GM19043 (cell line): ENCODE results near the gene RAE1.

Experiments used
- ATAC-seq: cut with Tn5 transposase; IDR thresholded peaks from one replicate; pipeline ENCODE4 v1.9.1; 2021; ENCODE audit warnings: low read depth; ENCODE audit not compliant: unreplicated experiment

Gene RAE1, protein sequence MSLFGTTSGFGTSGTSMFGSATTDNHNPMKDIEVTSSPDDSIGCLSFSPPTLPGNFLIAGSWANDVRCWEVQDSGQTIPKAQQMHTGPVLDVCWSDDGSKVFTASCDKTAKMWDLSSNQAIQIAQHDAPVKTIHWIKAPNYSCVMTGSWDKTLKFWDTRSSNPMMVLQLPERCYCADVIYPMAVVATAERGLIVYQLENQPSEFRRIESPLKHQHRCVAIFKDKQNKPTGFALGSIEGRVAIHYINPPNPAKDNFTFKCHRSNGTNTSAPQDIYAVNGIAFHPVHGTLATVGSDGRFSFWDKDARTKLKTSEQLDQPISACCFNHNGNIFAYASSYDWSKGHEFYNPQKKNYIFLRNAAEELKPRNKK

DNA sequence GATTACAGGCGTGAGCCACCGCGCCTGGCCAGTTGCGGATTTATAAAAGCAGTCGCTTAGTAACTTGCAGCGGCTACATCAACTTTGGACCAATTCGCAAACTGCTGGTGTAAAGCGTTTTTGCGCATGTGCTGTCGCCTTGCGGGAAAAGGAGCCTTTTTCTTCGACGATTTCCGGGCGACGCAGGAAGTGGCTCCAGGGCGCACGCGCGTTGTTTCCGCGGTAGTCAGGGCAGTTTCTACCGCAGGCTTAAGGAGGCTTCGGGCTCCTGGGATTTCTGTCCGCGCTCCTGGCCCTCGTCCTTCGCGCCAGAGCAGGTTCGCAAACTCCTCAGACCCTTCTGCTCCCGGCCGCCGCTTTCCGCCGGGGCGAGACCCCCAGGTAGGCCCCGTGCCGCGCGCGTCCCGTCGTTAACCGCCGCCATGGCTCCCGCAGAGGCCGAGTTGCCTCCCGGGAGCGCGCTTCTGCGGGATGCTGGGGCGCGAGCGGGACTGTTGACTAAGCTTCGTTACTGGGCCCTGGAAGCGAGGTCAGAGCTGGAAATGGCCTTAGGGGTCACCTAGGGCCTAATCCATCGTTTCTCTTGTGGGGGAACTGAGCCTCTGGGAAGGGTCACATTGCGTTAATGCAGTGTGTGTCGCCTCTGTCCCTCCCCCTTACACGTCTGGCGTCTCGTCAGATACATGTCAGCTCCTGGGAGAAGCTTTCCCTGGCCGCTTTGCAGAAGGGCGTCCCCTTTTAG lies at the start of gene RAE1:
Gene RAE1, plus strand, starts transcription at position 214 of the 742 bp plus-strand sequence. CDS start 2,784 bp downstream, outside the sequence.
- peak; percentile 67 for ATAC-seq

GRCh38 chr20:57306747-57307146 lies 44.3 kb upstream of the RAE1 start:
- ATAC-seq, result no peak

- no peak for ATAC-seq
Measured at GRCh38 chr20:57308451-57309271, 42.4 kb upstream of the RAE1 start.

DNA sequence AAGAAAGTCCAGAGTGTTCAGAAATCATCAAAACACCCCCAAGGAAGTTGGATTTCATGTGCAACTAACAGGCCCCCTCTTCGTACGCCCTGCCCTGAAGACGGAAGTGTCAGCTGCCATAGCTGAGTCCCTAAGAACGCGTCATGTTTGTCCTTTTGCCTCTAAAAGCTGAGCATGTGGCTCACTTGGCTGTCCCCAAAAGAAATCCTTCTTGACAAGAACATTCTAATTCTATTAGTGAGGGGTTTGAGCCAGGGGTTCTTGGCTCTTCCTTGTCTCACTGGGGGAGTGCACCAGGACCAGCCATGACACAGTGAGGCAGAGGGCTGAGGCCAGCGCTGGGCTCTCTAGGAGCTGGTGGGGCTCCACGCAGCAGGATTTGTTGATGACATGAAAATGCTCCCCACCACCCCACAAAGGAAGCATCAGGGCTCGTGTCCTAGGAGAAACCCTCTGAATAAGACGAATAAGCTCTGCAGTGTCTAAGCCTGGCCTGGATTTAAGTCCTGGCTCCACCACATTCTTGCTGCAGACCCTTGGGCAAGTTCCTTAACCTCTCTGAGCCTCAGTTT lies 41.4 kb upstream of the RAE1 start:
- ATAC-seq, result no peak

GRCh38 chr20:57310821-57311514 lies 40.1 kb upstream of the RAE1 start:
- ATAC-seq, result no peak

- ATAC-seq, result no peak
Measured at GRCh38 chr20:57312138-57312537, 38.9 kb upstream of the RAE1 start.

DNA sequence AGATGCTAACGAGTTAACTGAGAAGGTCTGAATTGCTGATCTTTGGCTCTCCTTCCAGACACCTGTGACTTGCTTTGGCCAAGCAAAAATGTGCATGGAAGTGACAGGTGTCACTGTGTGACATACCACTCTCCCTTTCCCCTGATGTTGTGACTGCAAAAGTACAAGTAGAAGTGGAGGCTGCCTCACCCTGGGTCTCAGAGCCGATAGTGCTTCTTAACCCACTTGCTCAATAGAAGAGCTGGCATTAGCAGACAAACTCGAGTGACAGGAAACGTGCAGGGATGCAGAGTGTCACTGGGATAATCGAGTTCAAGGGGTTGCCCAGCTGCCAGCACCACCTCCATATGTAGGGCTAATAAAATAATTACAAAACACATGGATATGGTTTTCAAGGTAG lies 37.8 kb upstream of the RAE1 start:
- ATAC-seq, result no peak

GRCh38 chr20:57313951-57314350 lies 37.1 kb upstream of the RAE1 start:
- ATAC-seq, result no peak

DNA sequence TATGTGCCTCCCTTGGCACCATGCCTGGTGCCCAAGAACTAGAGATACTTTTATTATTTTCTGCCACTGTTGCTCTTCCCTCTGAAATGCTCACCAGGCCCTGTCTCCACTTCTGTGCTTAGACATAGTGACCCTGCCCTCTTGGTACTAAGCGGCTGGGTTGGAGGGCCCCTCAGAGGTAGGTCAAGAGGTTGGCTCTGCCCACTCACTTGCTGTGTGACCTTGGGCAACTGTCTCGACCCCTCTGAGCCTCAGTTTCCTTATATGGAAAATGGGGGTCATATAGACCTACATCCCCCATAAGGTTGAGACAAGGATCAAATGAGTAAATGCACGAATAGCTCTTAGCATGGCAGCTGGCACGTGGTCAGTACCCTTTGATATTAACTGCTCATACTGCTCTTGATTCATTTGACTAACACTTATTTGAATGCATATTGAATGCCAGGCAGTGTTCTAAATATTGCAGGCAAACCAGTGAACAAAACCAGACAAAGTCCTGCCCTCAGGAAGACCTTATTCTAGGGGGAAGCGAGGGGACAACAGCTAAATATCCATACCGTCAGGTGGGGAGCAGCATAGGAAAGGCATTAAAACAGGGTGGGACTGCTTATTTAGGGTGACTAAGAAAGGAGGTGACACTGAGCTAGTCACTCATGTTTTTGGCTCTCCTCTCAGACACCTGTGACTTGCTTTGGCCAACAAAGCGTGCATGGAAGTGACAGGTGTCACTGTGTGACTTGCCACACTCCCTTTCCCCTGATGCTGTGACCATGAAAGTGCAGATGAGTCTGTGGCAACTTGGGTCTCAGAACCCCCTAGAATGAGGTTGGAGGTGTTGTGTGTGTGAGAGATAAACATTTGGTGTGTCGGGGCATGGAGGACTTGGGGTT lies 35.7 kb upstream of the RAE1 start:
- ATAC-seq, result no peak

- no peak for ATAC-seq
Measured at GRCh38 chr20:57315976-57316480, 35.0 kb upstream of the RAE1 start.

GRCh38 chr20:57316795-57317201 lies 34.3 kb upstream of the RAE1 start:
- no peak for ATAC-seq

- no peak for ATAC-seq
Measured at GRCh38 chr20:57317316-57317788, 33.7 kb upstream of the RAE1 start.

DNA sequence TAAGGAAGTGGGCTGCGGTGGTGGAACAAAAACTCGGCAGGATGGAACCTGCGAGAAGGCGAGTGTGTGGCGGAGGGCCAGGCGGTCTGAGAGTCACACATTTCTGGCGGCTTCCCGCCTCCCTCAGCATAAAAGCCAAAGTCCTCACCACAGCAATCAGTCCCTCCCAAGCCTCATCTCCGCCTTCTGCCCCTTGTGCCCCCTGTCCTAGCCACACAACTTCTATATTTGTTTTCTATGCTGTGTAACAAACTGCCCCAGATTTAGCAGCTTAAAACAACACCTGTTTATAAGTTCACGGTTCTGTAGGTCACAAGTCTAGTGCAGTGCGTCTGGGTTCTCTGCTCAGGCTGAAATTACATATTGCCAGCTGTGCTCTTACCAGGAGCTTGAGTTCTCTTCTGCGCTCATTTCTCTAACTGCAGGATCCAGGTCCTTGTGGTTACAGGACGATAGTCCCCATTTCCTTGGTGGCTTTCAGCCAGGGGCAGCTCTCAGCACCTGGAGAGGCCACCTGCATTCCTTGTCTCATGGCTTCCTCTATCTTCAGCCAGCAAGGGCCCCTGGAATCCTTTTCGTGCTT lies 33.2 kb upstream of the RAE1 start:
- no peak for ATAC-seq

GRCh38 chr20:57319584-57319983 lies 31.5 kb upstream of the RAE1 start:
- no peak for ATAC-seq

DNA sequence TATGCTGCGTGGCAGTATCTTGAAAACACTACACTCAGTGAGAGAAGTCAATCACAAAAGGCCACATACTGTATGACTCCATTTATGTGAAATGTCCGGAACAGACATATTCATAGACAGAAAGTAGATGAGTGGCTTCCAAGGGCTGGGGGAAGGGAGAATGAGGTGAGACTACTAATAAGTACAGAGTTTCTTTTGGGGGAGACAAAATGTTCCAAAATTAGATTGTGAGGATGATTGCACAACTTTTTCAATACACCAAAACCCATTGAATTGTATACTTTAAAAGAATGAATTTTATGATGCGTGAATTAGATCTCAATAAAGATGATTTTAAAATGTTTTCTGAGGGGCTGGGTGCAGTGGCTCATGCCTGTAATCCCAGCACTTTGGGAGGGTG lies 30.7 kb upstream of the RAE1 start:
- no peak for ATAC-seq

GRCh38 chr20:57321142-57321541 lies 29.9 kb upstream of the RAE1 start:
- no peak for ATAC-seq

DNA sequence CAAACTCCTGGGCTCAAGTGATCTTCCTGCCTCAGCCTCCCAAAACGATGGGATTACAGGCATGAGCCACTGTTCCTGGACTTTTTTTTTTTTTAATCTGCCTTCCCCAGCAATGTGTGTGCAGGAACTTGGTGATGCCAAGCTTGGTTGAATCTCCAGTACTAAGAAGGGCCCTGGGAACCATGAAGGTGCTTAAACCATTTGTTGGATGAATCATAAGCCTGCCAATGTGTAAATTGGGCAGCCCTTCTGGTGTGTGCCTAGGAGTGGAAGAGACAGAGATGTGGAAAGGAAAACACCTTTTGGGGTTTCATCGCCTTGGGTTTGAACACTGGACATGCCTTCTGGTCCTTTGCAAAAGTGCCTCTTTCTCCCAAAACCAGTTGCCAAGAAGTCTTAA lies 28.6 kb upstream of the RAE1 start:
- no peak for ATAC-seq

GRCh38 chr20:57323034-57323433 lies 28.0 kb upstream of the RAE1 start:
- ATAC-seq, result no peak
